ENCODE data around the gene TXNDC11. TPM values are rescaled to one million over a fixed set of nuclear protein-coding genes. Genes with fewer than 3 reads are reported as not detected.

TXNDC11 gene
- total RNA-seq, 5 donors from 2014 or later (not counting 1 experiment from before 2014, with no cell fraction given): 44.0 to 76.3 (median 54.0) TPM

DNA sequence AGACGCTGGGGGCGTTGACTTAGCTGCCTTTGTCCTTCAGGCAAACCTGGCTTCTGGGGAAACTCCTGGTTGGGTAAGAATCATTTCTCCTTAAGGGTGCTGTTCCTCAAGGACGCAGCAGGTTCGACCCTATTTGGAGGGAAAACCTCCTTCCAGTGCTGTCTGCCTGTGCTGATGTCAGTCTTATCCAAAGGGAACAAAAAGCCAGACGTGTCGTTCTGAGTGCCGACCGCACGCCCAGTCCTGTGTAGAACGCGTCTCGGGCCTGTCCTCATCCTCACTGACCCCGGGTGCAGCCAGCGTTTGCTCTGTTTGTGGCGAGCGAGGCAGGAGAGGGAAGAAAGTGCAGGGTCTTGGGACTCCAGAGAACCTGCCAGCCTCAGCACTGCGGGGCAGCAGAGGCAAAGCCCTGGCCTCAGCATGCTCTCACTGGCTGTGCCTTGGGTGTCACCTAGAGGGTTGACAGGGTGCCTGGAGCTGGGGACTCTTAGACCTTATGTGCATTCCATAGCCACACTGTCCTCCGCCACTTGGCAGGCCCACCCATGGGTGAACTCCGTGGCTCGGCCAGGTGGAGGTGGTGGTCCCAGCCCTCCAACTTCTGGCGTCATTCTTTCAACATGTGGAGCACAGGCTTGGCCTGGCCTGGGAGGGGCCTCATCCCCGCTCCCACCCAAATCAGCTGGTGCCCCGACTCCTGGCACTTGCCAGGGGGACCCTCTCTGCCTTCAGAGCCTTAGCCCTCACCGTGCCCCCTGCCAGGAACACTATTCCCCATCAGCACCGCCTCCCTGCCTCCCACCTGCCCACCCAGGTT lies 68.4 kb downstream of the TXNDC11 start:
- POLR2A ChIA-PET: interaction anchor here in 1 of 2 donors (0.7 to 1.1 kb wide), 2 partner anchors 131 to 136 kb away, joined by 5 to 8 read pairs; no protein-coding TSS in a partner anchor
- no peak for DNase-seq
- WGBS (ENCODE audit: insufficient coverage): 97% methylated on average over 24 of the region's 25 CpGs
- no peak overlapping the region for H3K27ac ChIP-seq (ENCODE audit: low read length)
- Mint-ChIP-seq H3K9me3 (no peaks in the 10 kb centered on the region), H3K4me1 (peaks cover 62 to 82% (median 81%) of the 10 kb centered on the region in 3 donors), H3K36me3 (peaks cover 12% of the 10 kb centered on the region), H3K4me3 (peak overlapping the region in 1 of 3 donors; percentile 83), H3K27ac (peak overlapping the region; percentile 89 to 91), H3K27me3 (no peaks in the 10 kb centered on the region)
- ATAC-seq (replicated peaks in 1 of 4): no peak
- CTCF ChIA-PET: interaction anchor here in 1 of 2 donors (1.0 kb wide), 1 partner anchor 142 kb away, joined by 3 read pairs; no protein-coding TSS in a partner anchor
- H3K9me3 ChIP-seq: no peaks in the 10 kb centered on the region
- H3K4me3 ChIP-seq (ENCODE audit: control insufficient read depth in 1 of 2, extremely low read depth in 1 of 2, low read length in 1 of 2): no peak overlapping the region
- H3K27me3 ChIP-seq (replicated peaks in 1 of 2; ENCODE audit: control insufficient read depth in 2 of 2, extremely low read depth in 1 of 2, insufficient read depth in 2 of 2, low read length in 1 of 2): peaks cover 0 to 7% of the 10 kb centered on the region in 2 experiments
- peaks cover 31 to 68% of the 10 kb centered on the region in 2 experiments for H3K4me1 ChIP-seq (ENCODE audit: control insufficient read depth in 1 of 2, extremely low read depth in 1 of 2, insufficient read depth in 2 of 2, low read length in 2 of 2)
- peaks cover 13 to 30% of the 10 kb centered on the region in 2 donors for H3K36me3 ChIP-seq (ENCODE audit: control insufficient read depth in 2 of 2, extremely low read depth in 1 of 2, insufficient read depth in 1 of 2, low read length in 1 of 2)

- CTCF ChIA-PET: interaction anchor here in 1 of 2 donors (1.1 kb wide), 1 partner anchor 141 kb away, joined by 3 read pairs; no protein-coding TSS in a partner anchor
- POLR2A ChIA-PET: no interaction called here
- Mint-ChIP-seq H3K4me3 (peak overlapping the region in 1 of 3 donors; percentile 83), H3K4me1 (peaks cover 62 to 78% (median 76%) of the 10 kb centered on the region in 3 donors), H3K27me3 (no peaks in the 10 kb centered on the region), H3K27ac (peak overlapping the region; percentile 92 to 93), H3K36me3 (peaks cover 10% of the 10 kb centered on the region), H3K9me3 (no peaks in the 10 kb centered on the region)
- Histone ChIP-seq H3K36me3 (ENCODE audit: control insufficient read depth in 2 of 2, extremely low read depth in 1 of 2, insufficient read depth in 1 of 2, low read length in 1 of 2) (peaks cover 13 to 23% of the 10 kb centered on the region in 2 donors), H3K27ac (ENCODE audit: low read length) (peak overlapping the region; percentile 37), H3K4me3 (ENCODE audit: control insufficient read depth in 1 of 2, extremely low read depth in 1 of 2, low read length in 1 of 2) (no peak overlapping the region), H3K4me1 (ENCODE audit: control insufficient read depth in 1 of 2, extremely low read depth in 1 of 2, insufficient read depth in 2 of 2, low read length in 2 of 2) (peaks cover 31 to 68% of the 10 kb centered on the region in 2 experiments), H3K9me3 (no peaks in the 10 kb centered on the region), H3K27me3 (replicated peaks in 1 of 2; ENCODE audit: control insufficient read depth in 2 of 2, extremely low read depth in 1 of 2, insufficient read depth in 2 of 2, low read length in 1 of 2) (peaks cover 0 to 7% of the 10 kb centered on the region in 2 experiments)
- DNase-seq (no peak), ATAC-seq (replicated peaks in 1 of 4) (no peak)
- 90% methylated on average over 21 of the region's 25 CpGs for WGBS (ENCODE audit: insufficient coverage)
Measured at GRCh38 chr16:11673091-11674000, 69.3 kb downstream of the TXNDC11 start.

GRCh38 chr16:11672206-11673090 lies 70.2 kb downstream of the TXNDC11 start:
- Histone ChIP-seq H3K36me3 (ENCODE audit: control insufficient read depth in 2 of 2, extremely low read depth in 1 of 2, insufficient read depth in 1 of 2, low read length in 1 of 2) (peaks cover 13 to 14% of the 10 kb centered on the region in 2 donors), H3K27ac (ENCODE audit: low read length) (peak overlapping the region; percentile 46), H3K4me3 (ENCODE audit: control insufficient read depth in 1 of 2, extremely low read depth in 1 of 2, low read length in 1 of 2) (peak overlapping the region in 1 of 2 donors; percentile 10), H3K4me1 (ENCODE audit: control insufficient read depth in 1 of 2, extremely low read depth in 1 of 2, insufficient read depth in 2 of 2, low read length in 2 of 2) (peaks cover 32 to 65% of the 10 kb centered on the region in 2 experiments), H3K9me3 (no peaks in the 10 kb centered on the region), H3K27me3 (replicated peaks in 1 of 2; ENCODE audit: control insufficient read depth in 2 of 2, extremely low read depth in 1 of 2, insufficient read depth in 2 of 2, low read length in 1 of 2) (peaks cover 0 to 7% of the 10 kb centered on the region in 2 experiments)
- ChIA-PET POLR2A (no interaction called here), CTCF (interaction anchor here (0.5 to 1.1 kb wide), 2 partner anchors 41 to 140 kb away, joined by 3 read pairs; no protein-coding TSS in a partner anchor)
- peak in 2 of 4 experiments; percentile 22 to 23 for ATAC-seq (replicated peaks in 1 of 4)
- H3K36me3 Mint-ChIP-seq: peaks cover 4% of the 10 kb centered on the region
- H3K27ac Mint-ChIP-seq: peak overlapping the region; percentile 92 to 93
- H3K27me3 Mint-ChIP-seq: no peaks in the 10 kb centered on the region
- H3K9me3 Mint-ChIP-seq: no peaks in the 10 kb centered on the region
- WGBS (ENCODE audit: insufficient coverage): 69% methylated on average over 20 of the region's 25 CpGs
- peaks cover 58 to 71% (median 71%) of the 10 kb centered on the region in 3 donors for H3K4me1 Mint-ChIP-seq
- DNase-seq: peak in 29 of 35 experiments; percentile 31 to 64 (median 45)
- peak overlapping the region; percentile 39 to 83 (median 45) for H3K4me3 Mint-ChIP-seq

DNA sequence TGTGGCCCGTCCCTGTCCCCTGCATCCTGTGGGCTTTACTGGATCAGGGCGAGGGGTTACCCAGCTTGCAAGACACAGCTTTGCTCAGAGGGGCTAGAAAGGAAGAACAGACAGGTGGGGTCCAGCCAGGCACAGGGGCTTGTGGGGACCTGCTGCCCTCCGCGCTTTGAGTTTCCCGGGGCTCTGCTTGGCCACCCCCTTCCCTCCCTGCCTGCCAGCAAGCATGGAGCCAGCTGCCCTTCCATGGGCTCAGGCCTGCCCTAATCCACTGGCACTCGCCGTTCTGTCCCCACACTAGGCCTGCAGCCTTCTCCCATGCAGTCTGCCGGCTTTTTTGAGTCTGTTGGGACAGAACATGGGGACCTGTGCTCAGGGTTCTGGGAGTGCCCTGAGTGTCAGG lies 71.0 kb downstream of the TXNDC11 start:
- 97% methylated on average over 8 of the region's 8 CpGs for WGBS (ENCODE audit: insufficient coverage)
- Histone ChIP-seq H3K27me3 (replicated peaks in 1 of 2; ENCODE audit: control insufficient read depth in 2 of 2, extremely low read depth in 1 of 2, insufficient read depth in 2 of 2, low read length in 1 of 2) (peaks cover 0 to 7% of the 10 kb centered on the region in 2 experiments), H3K9me3 (no peaks in the 10 kb centered on the region), H3K4me1 (ENCODE audit: control insufficient read depth in 1 of 2, extremely low read depth in 1 of 2, insufficient read depth in 2 of 2, low read length in 2 of 2) (peaks cover 36 to 68% of the 10 kb centered on the region in 2 experiments), H3K27ac (ENCODE audit: low read length) (no peak overlapping the region), H3K36me3 (ENCODE audit: control insufficient read depth in 2 of 2, extremely low read depth in 1 of 2, insufficient read depth in 1 of 2, low read length in 1 of 2) (peaks cover 7 to 13% of the 10 kb centered on the region in 2 donors), H3K4me3 (ENCODE audit: control insufficient read depth in 1 of 2, extremely low read depth in 1 of 2, low read length in 1 of 2) (no peak overlapping the region)
- Mint-ChIP-seq H3K27me3 (no peaks in the 10 kb centered on the region), H3K9me3 (no peaks in the 10 kb centered on the region), H3K27ac (peak overlapping the region; percentile 92 to 93), H3K36me3 (no peaks in the 10 kb centered on the region), H3K4me3 (peak overlapping the region in 2 of 3 donors; percentile 39 to 83), H3K4me1 (peaks cover 55 to 73% (median 69%) of the 10 kb centered on the region in 3 donors)
- ChIA-PET CTCF (interaction anchor here in 1 of 2 donors (0.5 kb wide), 1 partner anchor 40 kb away, joined by 3 read pairs; no protein-coding TSS in a partner anchor), POLR2A (no interaction called here)
- DNase-seq: no peak
- no peak for ATAC-seq (replicated peaks in 1 of 4)

- Histone ChIP-seq H3K27ac (ENCODE audit: low read length) (no peak overlapping the region), H3K4me3 (ENCODE audit: control insufficient read depth in 1 of 2, extremely low read depth in 1 of 2, low read length in 1 of 2) (peak overlapping the region in 1 of 2 donors; percentile 83), H3K27me3 (replicated peaks in 1 of 2; ENCODE audit: control insufficient read depth in 2 of 2, extremely low read depth in 1 of 2, insufficient read depth in 2 of 2, low read length in 1 of 2) (peaks cover 0 to 7% of the 10 kb centered on the region in 2 experiments), H3K36me3 (ENCODE audit: control insufficient read depth in 2 of 2, extremely low read depth in 1 of 2, insufficient read depth in 1 of 2, low read length in 1 of 2) (peaks cover 4 to 9% of the 10 kb centered on the region in 2 donors), H3K4me1 (ENCODE audit: control insufficient read depth in 1 of 2, extremely low read depth in 1 of 2, insufficient read depth in 2 of 2, low read length in 2 of 2) (peaks cover 36 to 69% of the 10 kb centered on the region in 2 experiments), H3K9me3 (no peaks in the 10 kb centered on the region)
- no peaks in the 10 kb centered on the region for H3K27me3 Mint-ChIP-seq
- DNase-seq (no peak), ATAC-seq (replicated peaks in 1 of 4) (no peak)
- H3K9me3 Mint-ChIP-seq: no peaks in the 10 kb centered on the region
- H3K4me1 Mint-ChIP-seq: peaks cover 57 to 72% (median 71%) of the 10 kb centered on the region in 3 donors
- ChIA-PET POLR2A (no interaction called here), CTCF (no interaction called here)
- WGBS (ENCODE audit: insufficient coverage): no CpG with 5 or more reads among the region's 2 CpGs
- H3K36me3 Mint-ChIP-seq: no peaks in the 10 kb centered on the region
- peak overlapping the region; percentile 92 for H3K27ac Mint-ChIP-seq
- peak overlapping the region; percentile 82 to 83 (median 83) for H3K4me3 Mint-ChIP-seq
Measured at GRCh38 chr16:11671271-11671670, 71.4 kb downstream of the TXNDC11 start.

All from T-cell (primary cell).